PFSK-1 (cell line): ENCODE data around the gene GTF3C4.

Source experiments
- FOXP2 ChIP-seq: optimal IDR thresholded peaks from 2 replicates; pipeline ENCODE3; 2011; ENCODE audit warnings: borderline replicate concordance, control low read depth, inconsistent platforms; ENCODE audit not compliant: insufficient read depth; ENCODE audit errors: extremely low read length, extremely low read depth
- POLR2AphosphoS5 ChIP-seq: IDR thresholded peaks from 2 replicates; pipeline ENCODE4 v1.6.1; 2012; ENCODE audit warnings: low read depth, mild to moderate bottlenecking, control low read depth, low read length, moderate library complexity
- SIN3A ChIP-seq: IDR thresholded peaks from 2 replicates; pipeline ENCODE4 v1.6.1; 2012; ENCODE audit warnings: mild to moderate bottlenecking, low read length, moderate library complexity, borderline replicate concordance; ENCODE audit not compliant: insufficient read depth
- TAF1 ChIP-seq: IDR thresholded peaks from 2 replicates; pipeline ENCODE4 v1.6.1; 2012; ENCODE audit warnings: low read length, control low read depth, borderline replicate concordance; ENCODE audit not compliant: insufficient read depth
- TF ChIP-seq, protein P1 (sequence below), 2 experiments: IDR thresholded peaks; 2 replicates each; pipeline versions ENCODE4 v1.6.1 to v1.8.0; 2011 to 2012; ENCODE audit warnings: low read depth in 2 of 2, low read length in 2 of 2, control low read depth in 1 of 2, inconsistent platforms in 1 of 2, mild to moderate bottlenecking in 1 of 2, moderate library complexity in 1 of 2; ENCODE audit not compliant: insufficient read depth in 1 of 2

The GTF3C4 gene

GRCh38 chr9:132702254-132702653 is 32.0 kb downstream of the GTF3C4 start:
- TF ChIP-seq FOXP2 (no peak), POLR2AphosphoS5 (no peak), TAF1 (no peak), SIN3A (no peak)
- TF ChIP-seq, protein P1, sequence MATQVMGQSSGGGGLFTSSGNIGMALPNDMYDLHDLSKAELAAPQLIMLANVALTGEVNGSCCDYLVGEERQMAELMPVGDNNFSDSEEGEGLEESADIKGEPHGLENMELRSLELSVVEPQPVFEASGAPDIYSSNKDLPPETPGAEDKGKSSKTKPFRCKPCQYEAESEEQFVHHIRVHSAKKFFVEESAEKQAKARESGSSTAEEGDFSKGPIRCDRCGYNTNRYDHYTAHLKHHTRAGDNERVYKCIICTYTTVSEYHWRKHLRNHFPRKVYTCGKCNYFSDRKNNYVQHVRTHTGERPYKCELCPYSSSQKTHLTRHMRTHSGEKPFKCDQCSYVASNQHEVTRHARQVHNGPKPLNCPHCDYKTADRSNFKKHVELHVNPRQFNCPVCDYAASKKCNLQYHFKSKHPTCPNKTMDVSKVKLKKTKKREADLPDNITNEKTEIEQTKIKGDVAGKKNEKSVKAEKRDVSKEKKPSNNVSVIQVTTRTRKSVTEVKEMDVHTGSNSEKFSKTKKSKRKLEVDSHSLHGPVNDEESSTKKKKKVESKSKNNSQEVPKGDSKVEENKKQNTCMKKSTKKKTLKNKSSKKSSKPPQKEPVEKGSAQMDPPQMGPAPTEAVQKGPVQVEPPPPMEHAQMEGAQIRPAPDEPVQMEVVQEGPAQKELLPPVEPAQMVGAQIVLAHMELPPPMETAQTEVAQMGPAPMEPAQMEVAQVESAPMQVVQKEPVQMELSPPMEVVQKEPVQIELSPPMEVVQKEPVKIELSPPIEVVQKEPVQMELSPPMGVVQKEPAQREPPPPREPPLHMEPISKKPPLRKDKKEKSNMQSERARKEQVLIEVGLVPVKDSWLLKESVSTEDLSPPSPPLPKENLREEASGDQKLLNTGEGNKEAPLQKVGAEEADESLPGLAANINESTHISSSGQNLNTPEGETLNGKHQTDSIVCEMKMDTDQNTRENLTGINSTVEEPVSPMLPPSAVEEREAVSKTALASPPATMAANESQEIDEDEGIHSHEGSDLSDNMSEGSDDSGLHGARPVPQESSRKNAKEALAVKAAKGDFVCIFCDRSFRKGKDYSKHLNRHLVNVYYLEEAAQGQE (IDR thresholded peaks at IDR 0.05; ENCODE audit: insufficient read depth in 1 of 2, low read depth in 2 of 2, low read length in 2 of 2) = no peak

- no peak for TF ChIP-seq POLR2AphosphoS5
- no peak for TF ChIP-seq FOXP2
- TF ChIP-seq TAF1 = no peak
- no peak for TF ChIP-seq SIN3A
- TF ChIP-seq, protein P1 (IDR thresholded peaks at IDR 0.05; ENCODE audit: insufficient read depth in 1 of 2, low read depth in 2 of 2, low read length in 2 of 2) = no peak
These were observed 33.1 kb downstream of the GTF3C4 start for GRCh38 chr9:132703336-132703735.

DNA sequence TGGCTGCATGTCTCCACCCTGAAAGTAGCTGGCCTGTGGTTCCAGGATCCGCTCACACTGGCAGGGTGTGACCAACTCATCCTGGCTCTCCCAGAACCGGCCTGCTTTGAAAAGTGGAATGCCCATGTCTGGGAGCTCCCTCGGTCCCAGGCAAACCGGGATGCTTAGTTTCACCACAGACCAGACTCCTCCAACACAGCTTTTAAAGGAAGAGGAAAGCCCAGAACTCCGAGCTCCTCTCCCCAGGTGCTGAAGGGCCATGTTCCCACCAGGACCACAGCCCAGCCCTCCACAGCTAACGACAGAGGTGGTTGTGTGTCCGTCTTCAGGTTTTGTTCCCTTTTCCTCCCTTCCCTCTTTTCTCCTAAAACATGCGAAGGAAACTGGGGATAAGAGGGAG is 38.0 kb downstream of the GTF3C4 start:
- TF ChIP-seq TAF1 = no peak
- no peak for TF ChIP-seq FOXP2

DNA sequence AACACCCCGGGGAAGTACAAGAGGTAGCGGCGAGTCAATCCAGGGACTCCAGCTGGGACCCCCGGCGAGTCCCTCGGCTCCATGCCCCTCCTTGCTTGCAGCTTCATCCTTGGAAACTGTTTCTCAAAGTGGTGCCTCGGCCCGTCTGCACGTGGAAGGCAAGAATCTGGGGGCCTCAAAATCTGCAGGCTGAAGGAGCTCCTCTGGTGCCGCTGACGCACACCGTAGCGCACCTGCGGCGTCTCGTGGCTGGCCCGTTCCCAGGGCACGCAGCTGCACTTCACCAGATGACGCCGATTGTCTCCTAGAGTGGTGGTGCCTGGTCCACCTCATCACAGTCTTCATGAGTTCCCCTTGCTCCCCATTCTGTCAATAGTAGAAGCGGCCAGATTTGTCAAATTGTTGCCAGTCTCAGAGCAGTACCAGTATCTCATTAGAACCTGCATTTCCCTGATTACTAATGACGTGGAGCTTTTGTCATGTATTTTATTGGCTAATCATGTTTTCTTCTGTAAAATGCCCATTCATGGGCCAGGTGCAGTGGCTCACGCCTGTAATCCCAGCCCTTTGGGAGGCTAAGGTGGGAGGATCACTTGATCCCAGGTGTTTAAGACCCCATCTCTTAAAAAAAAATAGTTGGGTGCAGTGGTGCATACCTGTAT is 38.6 kb downstream of the GTF3C4 start:
- TF ChIP-seq TAF1 = no peak
- no peak for TF ChIP-seq FOXP2
- TF ChIP-seq, protein P1 (IDR thresholded peaks at IDR 0.05; ENCODE audit: insufficient read depth in 1 of 2, low read depth in 2 of 2, low read length in 2 of 2) = no peak
- TF ChIP-seq SIN3A = no peak
- TF ChIP-seq POLR2AphosphoS5 = no peak

DNA sequence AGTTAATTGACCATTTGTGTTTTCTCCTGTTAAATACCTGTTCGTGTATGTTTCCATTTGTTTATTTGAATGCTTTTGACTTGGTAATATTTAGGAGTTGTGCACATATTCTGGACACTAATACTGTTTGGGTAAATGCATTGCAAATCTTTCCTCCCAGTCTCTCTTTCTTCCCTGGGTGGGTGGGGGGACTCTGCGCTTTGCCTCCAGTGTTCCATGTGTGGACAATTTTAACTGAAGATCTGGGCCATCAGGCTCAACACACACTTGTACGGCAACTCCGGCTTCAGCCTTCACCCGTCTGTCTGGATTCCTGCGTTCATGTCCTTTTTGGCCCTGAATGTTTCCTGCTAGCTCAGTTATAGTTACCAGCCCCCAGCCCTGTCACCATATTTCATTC is 40.1 kb downstream of the GTF3C4 start:
- TF ChIP-seq, protein P1 (IDR thresholded peaks at IDR 0.05; ENCODE audit: insufficient read depth in 1 of 2, low read depth in 2 of 2, low read length in 2 of 2) = no peak
- TF ChIP-seq FOXP2 (no peak), TAF1 (no peak), SIN3A (no peak), POLR2AphosphoS5 (no peak)
